Hepatocyte (in vitro differentiated cells): Measurements from ENCODE around the gene TTBK2.

Source experiments
- CTCF ChIP-seq: fragments of 200-600 bp; sonication (generic); IDR thresholded peaks from 2 replicates; pipeline ENCODE4 v1.5.1; 2016; ENCODE audit warnings: antibody characterized with exemption, mild to moderate bottlenecking; ENCODE audit not compliant: poor library complexity
- EZH2 ChIP-seq: fragments of 200-600 bp; sonication (generic); IDR thresholded peaks from 2 replicates; pipeline ENCODE4 v1.6.1; 2016; ENCODE audit warnings: antibody characterized with exemption, mild to moderate bottlenecking, borderline replicate concordance
- EZH2phosphoT487 ChIP-seq: fragments of 200-600 bp; sonication (generic); IDR thresholded peaks from one replicate; pipeline ENCODE4 v1.6.1; 2018; ENCODE audit warnings: antibody characterized with exemption, mild to moderate bottlenecking, low read depth, moderate library complexity; ENCODE audit not compliant: unreplicated experiment, severe bottlenecking

- TF ChIP-seq CTCF, result no peak
- no peak for TF ChIP-seq EZH2
- TF ChIP-seq EZH2phosphoT487, result no peak
These were observed 176.4 kb downstream of the TTBK2 start for GRCh38 chr15:42744195-42744594.
